Lower lobe of right lung (tissue), 2 donors: ENCODE data around the gene WDR13. TPM values are rescaled to one million over a fixed set of nuclear protein-coding genes. Genes with fewer than 3 reads are reported as not detected.

Experiments used
- ATAC-seq, 2 donors: fragments of 200-7000 bp; cut with Tn5 transposase; one replicate each; pipeline ENCODE4 v1.9.1; 2020 to 2022; ENCODE audit warnings: mild to moderate bottlenecking in 2 of 2, moderate library complexity in 2 of 2
- DNase-seq: peaks from one replicate; pipeline ENCODE4 v3.0.0-alpha.2; 2020
- H3K27ac ChIP-seq: fragments of 200-600 bp; one replicate; pipeline ENCODE4 v1.8.0; 2022
- H3K27me3 ChIP-seq: fragments of 200-600 bp; one replicate; pipeline ENCODE4 v1.8.0; 2022; ENCODE audit warnings: low read depth
- H3K36me3 ChIP-seq: fragments of 200-600 bp; one replicate; pipeline ENCODE4 v1.8.0; 2022; ENCODE audit warnings: mild to moderate bottlenecking
- H3K4me1 ChIP-seq: fragments of 200-600 bp; one replicate; pipeline ENCODE4 v1.8.0; 2022
- H3K4me3 ChIP-seq: fragments of 200-600 bp; one replicate; pipeline ENCODE4 v1.8.0; 2022; ENCODE audit warnings: mild to moderate bottlenecking
- H3K9me3 ChIP-seq: fragments of 200-600 bp; one replicate; pipeline ENCODE4 v1.8.0; 2022
- intact Hi-C: fragments of 100-400 bp; cut with DNase I; formaldehyde crosslinking; loops from one replicate; pipeline ENCODE4 v1.11.0; 2022
- total RNA-seq: library from RNA; stranded (reverse); fragmentation: NEBNext Ultra II Directional; extraction: Animal tissue kit (Norgen Biotek cat#: 25700); gene quantifications from one replicate; pipeline ENCODE4 v1.2.1, GENCODE V29; 2021
- TF ChIP-seq, protein P1 (sequence below): fragments of 200-600 bp; IDR thresholded peaks from one replicate; pipeline ENCODE4 v1.8.0; 2022; ENCODE audit warnings: antibody characterized with exemption, mild to moderate bottlenecking
- donor health status: DM: no; HTN: yes; CAD: no; lungs with severe emphysema.

Gene WDR13
- total RNA-seq, 1 donor from 2014 or later = 125 TPM

DNA sequence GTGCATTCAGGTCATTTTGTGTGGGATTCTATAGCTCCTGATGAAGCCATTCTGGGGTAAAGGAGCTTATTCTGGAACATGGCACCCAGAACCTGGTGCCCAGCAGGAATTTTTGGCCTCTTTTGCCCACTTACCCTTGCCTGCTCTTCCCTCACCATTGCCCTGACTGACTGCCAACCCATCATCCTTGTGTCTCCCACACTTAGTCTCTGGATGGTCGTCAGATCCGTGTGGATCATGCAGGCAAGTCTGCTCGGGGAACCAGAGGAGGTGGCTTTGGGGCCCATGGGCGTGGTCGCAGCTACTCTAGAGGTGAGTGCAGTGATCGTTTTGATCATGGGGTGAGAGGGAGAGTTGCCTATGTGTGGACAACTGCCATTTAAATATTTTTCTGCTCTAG, 21.2 kb upstream of the WDR13 start:
- intact Hi-C loops = no loop called here
- Histone ChIP-seq H3K9me3 (no peaks in the 10 kb centered on the region), H3K36me3 (peaks cover 48% of the 10 kb centered on the region), H3K27me3 (no peaks in the 10 kb centered on the region), H3K27ac (no peak overlapping the region), H3K4me3 (peak overlapping the region; percentile 69), H3K4me1 (peaks cover 16% of the 10 kb centered on the region)
- TF ChIP-seq, protein P1, sequence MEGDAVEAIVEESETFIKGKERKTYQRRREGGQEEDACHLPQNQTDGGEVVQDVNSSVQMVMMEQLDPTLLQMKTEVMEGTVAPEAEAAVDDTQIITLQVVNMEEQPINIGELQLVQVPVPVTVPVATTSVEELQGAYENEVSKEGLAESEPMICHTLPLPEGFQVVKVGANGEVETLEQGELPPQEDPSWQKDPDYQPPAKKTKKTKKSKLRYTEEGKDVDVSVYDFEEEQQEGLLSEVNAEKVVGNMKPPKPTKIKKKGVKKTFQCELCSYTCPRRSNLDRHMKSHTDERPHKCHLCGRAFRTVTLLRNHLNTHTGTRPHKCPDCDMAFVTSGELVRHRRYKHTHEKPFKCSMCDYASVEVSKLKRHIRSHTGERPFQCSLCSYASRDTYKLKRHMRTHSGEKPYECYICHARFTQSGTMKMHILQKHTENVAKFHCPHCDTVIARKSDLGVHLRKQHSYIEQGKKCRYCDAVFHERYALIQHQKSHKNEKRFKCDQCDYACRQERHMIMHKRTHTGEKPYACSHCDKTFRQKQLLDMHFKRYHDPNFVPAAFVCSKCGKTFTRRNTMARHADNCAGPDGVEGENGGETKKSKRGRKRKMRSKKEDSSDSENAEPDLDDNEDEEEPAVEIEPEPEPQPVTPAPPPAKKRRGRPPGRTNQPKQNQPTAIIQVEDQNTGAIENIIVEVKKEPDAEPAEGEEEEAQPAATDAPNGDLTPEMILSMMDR = no peak
- DNase-seq = no peak
- ATAC-seq = no peak

DNA sequence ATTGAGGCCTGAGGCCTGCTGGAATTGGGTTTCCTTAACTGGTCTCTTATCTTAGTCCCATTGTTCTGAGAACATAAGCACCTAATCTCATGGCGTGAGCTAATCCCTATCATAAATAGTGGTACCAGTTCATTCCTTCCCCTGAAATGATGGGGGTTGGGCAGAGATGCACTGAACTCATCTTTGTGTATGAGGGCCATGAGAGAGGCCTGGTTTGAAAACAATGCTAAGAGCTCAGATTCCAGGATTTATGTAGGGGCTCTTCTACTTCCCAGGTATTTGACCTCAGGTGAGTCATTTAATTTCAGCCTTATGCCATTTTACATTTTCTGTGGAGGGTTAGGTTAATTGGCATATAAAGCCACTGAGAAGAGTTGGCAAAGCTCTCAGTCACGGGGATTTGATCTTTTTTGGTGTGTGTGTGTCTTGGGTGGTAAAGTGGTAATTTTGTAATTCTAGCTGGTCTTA, 18.6 kb upstream of the WDR13 start:
- TF ChIP-seq, protein P1 = no peak
- H3K4me3 ChIP-seq = no peak overlapping the region

DNA sequence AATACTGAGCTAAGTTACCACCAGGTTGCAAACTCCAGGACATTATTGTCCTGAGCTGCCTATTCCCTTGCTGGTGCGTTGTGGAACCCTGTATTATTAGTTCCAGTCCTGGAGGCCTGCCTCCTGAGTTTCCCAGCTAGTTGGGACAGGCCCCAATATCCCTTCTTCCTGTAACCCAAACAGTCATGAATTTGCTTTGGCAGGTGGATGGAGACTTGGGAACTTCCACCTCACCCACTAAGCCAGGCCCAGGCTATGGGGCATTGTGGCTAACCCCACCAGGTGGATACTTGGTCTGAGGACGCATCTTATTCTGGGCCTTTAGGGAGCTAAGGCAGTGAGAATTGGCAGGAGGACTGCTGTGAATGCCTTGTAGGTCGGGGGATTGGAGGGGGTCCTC, 18.0 kb upstream of the WDR13 start:
- H3K27me3 ChIP-seq = no peaks in the 10 kb centered on the region
- H3K9me3 ChIP-seq = no peaks in the 10 kb centered on the region
- peaks cover 16% of the 10 kb centered on the region for H3K4me1 ChIP-seq
- TF ChIP-seq, protein P1 = no peak
- DNase-seq = no peak
- no peak overlapping the region for H3K4me3 ChIP-seq
- intact Hi-C loops = no loop called here
- no peak overlapping the region for H3K27ac ChIP-seq
- no peak for ATAC-seq
- H3K36me3 ChIP-seq = peaks cover 48% of the 10 kb centered on the region

More for the DNA sequence above, 18.6 kb upstream of the WDR13 start:
- ATAC-seq = no peak
- no peak for DNase-seq
- H3K27me3 ChIP-seq = no peaks in the 10 kb centered on the region
- no peaks in the 10 kb centered on the region for H3K9me3 ChIP-seq
- intact Hi-C loops = no loop called here
- H3K36me3 ChIP-seq = peaks cover 48% of the 10 kb centered on the region
- H3K27ac ChIP-seq = no peak overlapping the region
- H3K4me1 ChIP-seq = peaks cover 16% of the 10 kb centered on the region

DNA sequence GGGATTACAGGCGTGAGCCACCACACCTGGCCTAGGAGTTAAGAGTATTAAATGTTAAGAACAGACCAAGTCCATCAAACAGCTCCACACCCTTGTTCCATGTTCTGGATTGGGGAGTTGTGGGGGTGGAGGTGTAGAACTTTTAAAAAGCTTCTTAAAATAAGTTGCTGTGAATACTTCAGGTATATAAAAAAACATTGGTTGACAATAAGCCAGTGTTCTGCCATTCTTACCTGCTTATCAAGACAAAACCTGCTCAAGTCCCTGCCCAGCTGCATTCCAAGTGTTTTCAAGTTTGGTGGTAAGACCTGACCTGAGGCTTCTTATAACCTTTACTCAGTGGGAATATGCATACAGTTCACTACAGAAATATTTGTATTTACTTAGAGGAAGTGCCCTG, 16.6 kb upstream of the WDR13 start:
- Histone ChIP-seq H3K4me1 (peaks cover 9% of the 10 kb centered on the region), H3K36me3 (peaks cover 42% of the 10 kb centered on the region), H3K4me3 (no peak overlapping the region), H3K27me3 (no peaks in the 10 kb centered on the region), H3K27ac (no peak overlapping the region), H3K9me3 (no peaks in the 10 kb centered on the region)
- ATAC-seq (peak; percentile 61), DNase-seq (no peak)
- intact Hi-C loops = no loop called here
- TF ChIP-seq, protein P1 = no peak

DNA sequence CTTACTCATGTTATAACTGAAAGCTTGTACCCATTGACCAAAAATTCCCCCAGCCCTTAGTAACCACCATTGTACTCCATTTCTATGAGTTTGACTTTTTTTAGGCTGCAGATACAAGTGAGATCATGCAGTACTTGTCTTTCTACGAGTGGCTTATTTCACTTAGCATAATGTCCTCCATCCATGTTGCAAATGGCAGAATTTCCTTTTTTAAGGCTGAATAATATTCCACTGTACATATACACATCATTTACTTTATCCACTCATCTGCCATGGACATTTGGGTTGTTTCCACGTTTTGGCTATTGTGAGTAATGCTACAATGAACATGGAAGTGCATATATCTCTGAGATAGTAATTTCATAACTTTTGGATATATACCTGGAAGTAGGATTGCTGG, 12.6 kb upstream of the WDR13 start:
- H3K27ac ChIP-seq = no peak overlapping the region
- H3K4me1 ChIP-seq = no peaks in the 10 kb centered on the region
- H3K36me3 ChIP-seq = peaks cover 1% of the 10 kb centered on the region
- DNase-seq (no peak), ATAC-seq (no peak)
- intact Hi-C loops = no loop called here
- TF ChIP-seq, protein P1 = no peak
- no peaks in the 10 kb centered on the region for H3K9me3 ChIP-seq
- no peak overlapping the region for H3K4me3 ChIP-seq
- no peaks in the 10 kb centered on the region for H3K27me3 ChIP-seq
